Glomerular visceral epithelial cell (primary cell): ENCODE measurements around the gene PHACTR1.
A peak's percentile ranks its signal among the peaks of the same experiment; 100 is the strongest.
"Not testable (repeated sequence)": the region's sequence is repeated elsewhere in the genome, so short reads cannot be mapped to it uniquely, and the experiment has no call there.

ENCODE experiments used
- DNase-seq: peaks from one replicate; pipeline ENCODE4 v3.0.0-alpha.2; 2016; ENCODE audit errors: extremely low spot score

The PHACTR1 gene

GRCh38 chr6:12749531-12750379 is 33.2 kb downstream of the PHACTR1 start:
- no peak for DNase-seq

DNA sequence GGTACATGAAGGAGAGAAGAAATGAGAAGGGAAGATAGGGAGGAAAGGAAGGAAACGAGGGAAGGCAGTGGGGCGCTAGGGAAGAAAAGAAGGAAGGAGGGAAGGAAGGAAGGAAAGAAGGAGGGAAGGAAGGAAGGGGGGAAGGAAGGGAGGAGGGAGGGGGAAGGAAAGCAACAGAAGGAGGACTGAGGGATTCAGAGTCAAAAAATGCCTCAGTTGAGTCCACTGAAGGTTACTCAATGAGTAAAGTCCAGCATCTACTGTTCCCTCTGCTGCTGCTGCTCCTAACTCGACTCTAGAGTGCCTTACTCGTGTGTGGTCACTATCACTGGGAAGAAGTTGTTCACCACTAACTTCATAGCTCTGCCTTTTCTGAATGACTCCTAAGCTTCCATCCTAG is 33.8 kb downstream of the PHACTR1 start:
- DNase-seq = no peak

- peak; percentile 48 for DNase-seq
Measured at GRCh38 chr6:12751694-12752325, 35.2 kb downstream of the PHACTR1 start.

GRCh38 chr6:12753036-12753435 is 36.5 kb downstream of the PHACTR1 start:
- DNase-seq = no peak

GRCh38 chr6:12760226-12760625 is 43.7 kb downstream of the PHACTR1 start:
- DNase-seq = no peak

DNA sequence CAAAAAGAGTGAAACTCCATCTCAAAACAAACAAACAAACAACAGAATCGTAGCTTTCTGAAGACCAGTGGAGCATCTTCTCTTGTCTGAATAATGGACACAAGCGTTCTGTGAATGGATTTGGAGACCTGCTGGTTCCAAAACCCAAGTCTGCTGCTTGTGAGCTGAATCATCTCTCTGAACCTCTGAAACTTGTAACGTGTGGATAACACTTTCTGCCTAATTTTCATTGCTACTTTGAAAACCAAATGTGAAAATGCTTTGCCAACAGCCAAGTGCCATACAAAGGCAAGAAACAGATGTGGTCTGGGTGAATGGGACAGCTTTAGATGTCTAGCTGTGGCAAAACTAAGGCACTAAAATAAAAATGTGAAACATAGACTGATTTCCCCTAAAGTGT is 44.3 kb downstream of the PHACTR1 start:
- no peak for DNase-seq

GRCh38 chr6:12761376-12762115 is 45.0 kb downstream of the PHACTR1 start:
- no peak for DNase-seq

DNA sequence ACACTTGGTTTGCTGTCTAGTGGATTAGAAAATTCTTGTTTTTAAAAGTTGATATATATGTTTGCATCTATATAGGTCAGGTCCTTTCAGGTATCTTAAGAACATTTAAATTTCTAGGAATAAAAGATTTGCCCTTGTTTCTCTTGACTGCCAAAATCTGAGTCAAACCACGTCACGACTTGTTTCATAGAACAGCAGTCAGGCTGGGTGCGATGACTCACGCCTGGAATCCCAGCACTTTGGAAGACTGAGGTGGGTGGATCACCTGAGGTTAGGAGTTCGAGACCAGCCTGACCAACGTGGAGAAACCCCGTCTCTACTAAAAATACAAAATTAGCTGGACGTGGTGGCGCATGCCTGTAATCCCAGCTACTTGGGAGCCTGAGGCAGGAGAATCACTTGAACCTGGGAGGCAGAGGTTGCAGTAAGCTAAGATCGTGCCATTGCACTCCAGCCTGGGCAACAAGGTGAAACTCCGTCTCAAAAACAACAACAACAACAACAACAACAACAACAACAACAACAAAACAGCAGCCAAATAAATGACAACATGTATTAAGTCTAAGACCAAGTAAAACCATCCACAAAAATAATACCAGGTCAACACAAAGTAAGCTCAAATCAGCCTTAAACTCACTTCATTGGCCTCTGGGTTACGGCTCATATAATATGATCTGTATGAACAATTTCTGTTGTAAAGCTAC is 46.3 kb downstream of the PHACTR1 start:
- not testable (repeated sequence) for DNase-seq

DNA sequence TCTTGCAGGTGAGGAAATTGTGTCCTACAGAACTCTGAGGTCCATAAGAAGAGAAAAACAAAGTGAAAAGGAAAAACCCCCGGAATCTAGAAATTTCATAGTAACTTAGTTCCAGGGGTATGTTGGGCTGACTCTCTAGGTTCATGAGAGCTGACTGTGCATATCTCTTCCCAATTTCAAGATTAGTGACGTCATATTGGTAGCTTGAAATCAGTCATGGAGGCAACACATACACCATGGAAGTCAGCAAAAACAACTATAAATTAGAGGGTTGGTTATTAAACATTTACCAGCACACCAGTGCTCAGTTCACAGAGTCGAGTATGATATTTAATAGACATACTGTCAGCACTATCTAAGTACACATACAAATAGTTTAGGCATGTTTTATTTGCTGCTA is 49.8 kb downstream of the PHACTR1 start:
- DNase-seq = no peak

DNA sequence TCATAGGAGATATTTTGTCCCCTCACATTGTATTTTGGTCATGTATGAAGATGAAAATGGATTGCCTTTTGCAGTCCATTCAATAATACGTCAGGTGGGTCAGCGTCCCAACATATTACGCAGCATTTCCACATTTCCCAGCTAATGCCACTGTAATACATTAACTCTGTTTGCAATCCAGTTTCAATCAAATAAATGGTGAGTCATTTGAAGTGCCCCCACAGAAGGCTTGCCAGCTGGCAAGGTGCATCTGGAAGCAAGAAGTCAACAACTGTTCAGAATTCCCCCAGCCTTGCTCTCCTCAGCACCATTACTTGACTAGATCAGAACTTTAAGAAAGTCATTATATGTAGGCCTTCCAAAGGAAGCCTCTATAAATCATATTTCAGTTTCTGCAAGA is 50.4 kb downstream of the PHACTR1 start:
- DNase-seq = no peak

GRCh38 chr6:12769556-12770256 is 53.1 kb downstream of the PHACTR1 start:
- DNase-seq = no peak

DNA sequence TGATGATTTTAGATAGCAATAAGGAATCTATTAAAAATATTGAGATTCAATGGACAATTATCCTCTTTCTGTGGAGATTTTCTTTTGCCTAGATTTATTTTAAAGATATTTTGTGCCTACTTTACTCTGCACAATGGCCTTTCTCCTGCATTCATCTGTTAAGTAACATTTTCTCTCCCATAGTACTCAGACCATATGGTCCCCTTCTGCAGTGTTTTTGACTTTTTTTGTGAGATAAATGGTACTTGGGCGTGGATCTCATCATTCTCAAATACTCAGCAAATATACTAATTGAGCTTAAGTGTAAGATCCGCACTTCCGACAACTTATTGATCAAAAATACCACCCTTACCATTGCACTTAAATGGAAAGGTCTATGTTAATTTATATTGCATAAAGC is 55.8 kb downstream of the PHACTR1 start:
- no peak for DNase-seq

DNA sequence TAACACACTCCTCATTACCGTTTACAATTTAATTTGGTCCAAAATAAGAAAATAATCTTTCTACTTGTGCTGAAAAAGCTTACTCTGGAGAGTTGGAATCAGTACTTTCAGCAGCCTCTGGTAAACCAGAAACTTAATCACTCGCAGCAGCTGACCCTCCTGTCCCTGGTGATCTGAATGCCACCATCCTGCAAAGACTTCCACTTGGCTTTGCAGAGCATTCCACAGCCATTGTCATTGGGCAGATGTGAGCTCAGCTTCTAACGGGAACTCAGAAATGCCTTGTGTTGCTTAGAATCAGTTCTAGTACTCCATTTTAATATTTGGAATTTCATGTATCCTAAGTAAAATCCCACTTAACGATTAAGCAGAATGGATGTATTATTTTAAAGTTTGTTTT is 59.7 kb downstream of the PHACTR1 start:
- DNase-seq = no peak

GRCh38 chr6:12779772-12780171 is 63.2 kb downstream of the PHACTR1 start:
- DNase-seq = no peak

GRCh38 chr6:12782136-12782535 is 65.6 kb downstream of the PHACTR1 start:
- DNase-seq = no peak

DNA sequence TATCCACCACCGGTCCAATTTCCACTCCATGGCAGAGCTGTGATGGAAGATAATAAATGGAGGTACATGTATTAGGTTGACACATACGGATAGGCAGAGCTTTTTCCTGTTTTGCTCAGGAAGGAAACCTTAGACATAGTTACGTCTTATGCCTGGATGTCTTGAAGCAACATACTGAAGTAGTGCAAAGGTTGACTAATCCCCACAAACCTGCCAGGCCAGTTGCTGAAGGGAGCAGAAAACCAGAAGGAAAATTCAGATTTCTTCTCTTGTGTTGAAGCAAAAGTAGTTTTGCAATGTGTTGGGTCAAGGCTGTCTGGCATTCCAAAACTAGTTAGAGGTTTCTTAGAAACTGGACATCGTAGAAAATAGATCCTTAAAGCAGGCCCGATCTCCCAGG is 68.7 kb downstream of the PHACTR1 start:
- DNase-seq = no peak

DNA sequence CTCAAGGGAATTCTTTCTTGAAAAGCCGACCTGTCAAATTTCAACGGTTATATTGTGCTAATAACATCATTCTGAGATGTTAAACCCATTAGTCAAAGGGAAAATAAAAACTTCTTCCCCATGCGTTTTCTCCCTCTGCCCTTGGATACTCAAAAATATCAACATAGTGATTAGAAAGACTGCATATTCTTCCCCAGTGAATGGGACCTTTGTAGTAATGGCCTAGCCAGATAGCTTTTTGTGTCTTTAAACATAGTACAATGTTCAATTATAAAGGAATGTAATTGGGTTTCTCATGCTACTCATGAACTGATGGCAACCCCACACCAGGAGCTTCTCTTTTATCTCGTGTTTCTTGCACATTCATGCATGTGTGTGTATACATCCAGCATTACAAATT is 69.4 kb downstream of the PHACTR1 start:
- DNase-seq = no peak

DNA sequence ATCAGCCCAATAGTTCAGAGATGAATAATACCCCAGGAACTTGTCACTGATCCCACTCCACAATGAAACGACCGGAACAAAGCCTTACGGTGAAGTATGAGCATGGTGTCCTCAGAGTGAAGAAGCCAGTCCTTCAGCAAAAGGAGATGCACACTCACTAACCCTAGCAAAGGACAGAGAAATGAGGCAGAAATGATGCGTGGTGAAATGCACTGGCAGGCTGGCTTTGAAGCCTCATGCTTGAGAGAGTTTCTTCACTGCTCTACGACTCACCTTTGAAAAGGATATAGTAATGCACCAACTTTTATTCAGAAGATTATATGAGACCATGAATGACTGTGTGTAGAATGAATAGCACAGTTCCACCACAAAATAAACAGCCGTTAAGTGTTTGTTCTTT is 74.8 kb downstream of the PHACTR1 start:
- no peak for DNase-seq

DNA sequence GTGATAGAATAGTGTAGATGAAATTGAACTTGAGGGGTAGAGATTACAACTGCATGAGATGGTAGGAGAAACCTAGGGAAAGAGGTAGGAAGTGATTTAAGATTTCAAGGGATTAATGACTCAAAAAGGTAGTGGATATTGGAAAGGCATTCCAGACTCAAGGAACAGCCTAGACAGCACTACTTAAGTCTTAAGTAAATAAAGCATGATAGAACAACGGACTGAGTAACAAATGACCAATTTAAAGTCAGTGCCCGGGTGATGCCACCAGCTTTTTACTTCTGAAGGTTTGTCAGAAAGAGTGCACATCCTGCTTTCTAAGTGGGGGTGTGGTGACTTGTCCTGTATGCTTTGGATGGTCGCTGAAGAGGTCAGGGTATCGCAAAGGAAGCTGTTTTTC is 81.8 kb downstream of the PHACTR1 start:
- DNase-seq = no peak

GRCh38 chr6:12800120-12800519 is 83.6 kb downstream of the PHACTR1 start:
- no peak for DNase-seq

GRCh38 chr6:12801141-12801540 is 84.6 kb downstream of the PHACTR1 start:
- DNase-seq = no peak

- DNase-seq = no peak
Measured at GRCh38 chr6:12802440-12802839, 85.9 kb downstream of the PHACTR1 start.
